Ovary (tissue), 3 donors: Measurements from ENCODE around the gene NDEL1.

Experiments used
- CTCF ChIP-seq, 3 donors: fragments of 450-650 bp in 2 of 3; fragments of 200-600 bp in 1 of 3; IDR thresholded peaks; one replicate each; pipeline versions ENCODE4 v1.5.1 to v1.8.0; 2016 to 2022; ENCODE audit warnings: antibody characterized with exemption in 3 of 3, mild to moderate bottlenecking in 1 of 3
- EP300 ChIP-seq: sonication (generic); formaldehyde crosslinking; IDR thresholded peaks from one replicate; pipeline ENCODE4 v1.6.1; 2017; ENCODE audit warnings: antibody characterized with exemption
- POLR2A ChIP-seq: fragments of 450-650 bp; IDR thresholded peaks from one replicate; pipeline ENCODE4 v1.6.1; 2017; ENCODE audit warnings: antibody characterized with exemption, mild to moderate bottlenecking, moderate library complexity
- donor health status: DM: no; HTN: no; CAD: no.

GRCh38 chr17:8480011-8480976 is 44.6 kb downstream of the NDEL1 start:
- TF ChIP-seq CTCF (IDR thresholded peaks at IDR 0.05): no peak
- TF ChIP-seq EP300: no peak
- no peak for TF ChIP-seq POLR2A
